Gastrocnemius medialis (tissue), 4 donors: ENCODE data around the gene QPRT. TPM values are rescaled to one million over a fixed set of nuclear protein-coding genes. Genes with fewer than 3 reads are reported as not detected.

Source experiments
- ATAC-seq, 2 donors: fragments of 150-250 bp; one replicate each; pipeline ENCODE4 v1.9.1; 2016
- DNase-seq, 2 donors: peaks; one replicate each; pipeline ENCODE4 v3.0.0-alpha.2; 2019
- H3K27ac ChIP-seq, 4 donors: fragments of 200-600 bp; sonication (generic); 1 replicate in 1 of 4; 2 replicates in 3 of 4; pipeline ENCODE4 v1.5.1; 2016 to 2018; ENCODE audit warnings: mild to moderate bottlenecking in 2 of 4, moderate library complexity in 1 of 4
- H3K27me3 ChIP-seq, 3 donors: fragments of 200-600 bp; sonication (generic) in 2 of 3; 1 replicate in 1 of 3; 2 replicates in 2 of 3; pipeline versions ENCODE4 v1.5.1 to v1.6.0; 2016 to 2019; ENCODE audit warnings: mild to moderate bottlenecking in 1 of 3, moderate library complexity in 1 of 3
- H3K36me3 ChIP-seq, 2 donors: fragments of 200-600 bp; sonication (generic) in 1 of 2; one replicate each; pipeline ENCODE4 v1.5.1; 2017 to 2018
- H3K4me1 ChIP-seq, 2 donors: fragments of 200-600 bp; sonication (generic) in 1 of 2; one replicate each; pipeline ENCODE4 v1.5.1; 2016 to 2017; ENCODE audit warnings: mild to moderate bottlenecking in 2 of 2
- H3K4me3 ChIP-seq, 4 donors: fragments of 200-600 bp; sonication (generic) in 3 of 4; 1 replicate in 1 of 4; 2 replicates in 3 of 4; pipeline ENCODE4 v1.5.1; 2016 to 2019; ENCODE audit warnings: mild to moderate bottlenecking in 2 of 4
- H3K9me3 ChIP-seq, 3 donors: fragments of 200-600 bp; sonication (generic) in 2 of 3; 1 replicate in 1 of 3; 2 replicates in 2 of 3; pipeline ENCODE4 v1.5.1; 2016 to 2019
- CTCF ChIP-seq, 5 experiments: fragments of 450-650 bp in 3 of 5; fragments of 200-600 bp in 2 of 5; sonication (generic) in 2 of 5; IDR thresholded peaks in 4 of 5; conservative IDR thresholded peaks in 1 of 5; 1 replicate in 4 of 5; 2 replicates in 1 of 5; pipeline ENCODE4 v1.5.1; 2016 to 2019; ENCODE audit warnings: antibody characterized with exemption in 5 of 5, mild to moderate bottlenecking in 3 of 5, moderate library complexity in 3 of 5
- POLR2A ChIP-seq, 2 donors: fragments of 450-650 bp; IDR thresholded peaks; one replicate each; pipeline ENCODE4 v1.6.1; 2017; ENCODE audit warnings: antibody characterized with exemption in 2 of 2, mild to moderate bottlenecking in 2 of 2, moderate library complexity in 2 of 2
- in situ Hi-C, 4 donors: fragments of 200-750 bp; cut with MboI; loops; one replicate each; pipeline versions ENCODE4 v1.15.0 to v1.8.0; 2017; ENCODE audit warnings: low sequenced_read_pairs in 4 of 4
- intact Hi-C: fragments of 100-400 bp; cut with DNase I; formaldehyde crosslinking; loops from one replicate; pipeline ENCODE4 v1.15.1; 2023; ENCODE audit warnings: low total_unique reads
- total RNA-seq, 4 donors: library from RNA; depleted of rRNA; stranded (reverse); fragments of >200 nt; gene quantifications; one replicate each; pipeline versions ENCODE4 v1.1.0 to v1.2.3, GENCODE V29; 2016

QPRT gene
- total RNA-seq, 4 donors from 2014 or later, result 0.78 to 2.5 (median 1.5) TPM

DNA sequence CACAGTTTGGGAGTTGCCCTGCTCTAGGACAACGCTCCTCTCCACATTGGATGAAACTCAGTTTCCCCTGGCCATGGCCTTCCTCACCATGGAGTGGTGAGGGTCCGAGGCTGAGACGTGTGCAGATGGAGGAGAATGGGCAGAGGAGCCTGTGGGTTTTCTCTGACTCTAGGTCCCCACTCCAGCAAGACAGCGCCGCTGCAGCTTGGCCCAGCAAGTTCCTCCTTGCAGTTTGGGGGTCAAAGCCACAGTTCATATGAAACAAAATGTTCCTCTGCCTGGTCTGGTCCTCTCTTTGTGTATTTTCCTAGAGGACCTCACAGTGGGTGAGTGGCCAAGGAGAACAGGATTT, 64.5 kb downstream of the QPRT start:
- in situ Hi-C loops (no loop called here), intact Hi-C loops (no loop called here)
- Histone ChIP-seq H3K27ac (no peak overlapping the region), H3K9me3 (no peaks in the 10 kb centered on the region), H3K4me3 (no peak overlapping the region), H3K36me3 (no peaks in the 10 kb centered on the region), H3K4me1 (no peaks in the 10 kb centered on the region), H3K27me3 (no peaks in the 10 kb centered on the region)
- no peak for TF ChIP-seq CTCF (IDR thresholded peaks at IDR 0.05 in 4 of 5, conservative IDR thresholded peaks at IDR 0.05 in 1 of 5)
- TF ChIP-seq POLR2A (IDR thresholded peaks at IDR 0.05), result no peak
- no peak for ATAC-seq
- DNase-seq, result no peak

DNA sequence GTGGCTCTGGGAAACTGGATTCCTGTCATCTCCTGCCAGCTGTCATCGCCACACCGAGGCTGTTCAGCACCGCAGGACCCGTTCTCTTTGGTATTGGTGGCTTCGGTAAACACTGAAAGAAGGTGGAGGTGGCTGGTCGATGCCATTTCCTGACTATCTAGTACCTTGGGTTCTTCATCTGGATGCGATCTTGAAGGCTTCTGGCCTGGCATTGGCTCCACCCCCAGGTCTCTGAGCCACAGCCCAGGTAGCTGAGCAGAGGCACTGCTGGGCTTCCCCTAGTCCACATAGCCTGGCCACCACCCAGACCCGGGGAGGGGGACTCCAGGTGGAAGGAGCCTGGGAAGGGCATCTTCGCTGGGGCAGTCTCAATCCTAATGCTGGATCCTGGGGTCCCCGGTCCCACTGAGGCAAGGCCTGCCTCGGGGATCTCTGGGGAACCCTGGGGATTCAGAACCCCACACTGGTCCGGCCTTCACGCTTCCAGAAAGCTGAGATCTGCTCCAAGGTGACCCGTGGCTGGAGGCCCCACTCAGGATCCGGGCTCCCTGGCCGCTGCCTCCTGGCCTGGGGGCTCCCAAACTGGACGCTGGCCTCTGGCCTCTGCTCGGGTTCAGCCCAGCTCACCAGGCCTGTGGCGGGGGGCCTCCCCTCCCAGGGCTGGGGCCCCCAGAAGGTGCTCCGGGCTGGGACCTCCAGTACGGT, 65.0 kb downstream of the QPRT start:
- H3K27ac ChIP-seq, result no peak overlapping the region
- intact Hi-C loops, result no loop called here
- ATAC-seq, result no peak

DNA sequence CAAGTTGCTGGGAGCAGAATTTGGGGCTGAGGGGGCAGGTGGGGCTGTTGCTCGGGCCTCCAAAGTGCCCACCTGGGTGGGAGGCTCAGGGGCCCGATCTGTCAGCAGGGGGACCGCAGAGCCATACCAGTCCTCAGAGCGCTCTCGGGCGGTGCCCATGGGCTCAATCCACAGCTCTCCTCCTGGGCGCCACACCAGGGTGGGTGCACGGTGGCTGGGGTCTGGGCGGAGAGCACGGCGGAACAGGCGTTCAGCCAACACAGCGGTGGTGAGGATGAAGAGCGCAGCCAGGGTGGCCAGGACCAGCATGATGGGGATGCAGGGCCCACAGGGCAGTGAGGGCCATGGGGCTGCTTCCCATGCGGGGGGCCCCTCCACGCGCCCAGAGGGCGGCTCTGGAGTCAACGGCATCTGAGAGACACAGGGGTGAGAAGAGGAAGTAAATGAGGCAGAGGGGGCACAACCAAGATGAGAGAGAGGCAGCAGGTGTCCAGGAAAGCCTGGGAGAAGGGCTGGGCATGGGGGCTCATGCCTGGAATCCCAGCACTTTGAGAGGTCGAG, 65.6 kb downstream of the QPRT start:
- no peak for TF ChIP-seq POLR2A (IDR thresholded peaks at IDR 0.05)
- TF ChIP-seq CTCF (IDR thresholded peaks at IDR 0.05 in 4 of 5, conservative IDR thresholded peaks at IDR 0.05 in 1 of 5), result no peak
- H3K4me1 ChIP-seq, result no peaks in the 10 kb centered on the region
- no peaks in the 10 kb centered on the region for H3K9me3 ChIP-seq
- DNase-seq (no peak), ATAC-seq (no peak)
- no peaks in the 10 kb centered on the region for H3K27me3 ChIP-seq
- no peaks in the 10 kb centered on the region for H3K36me3 ChIP-seq
- in situ Hi-C loops (no loop called here), intact Hi-C loops (no loop called here)
- H3K27ac ChIP-seq, result no peak overlapping the region
- H3K4me3 ChIP-seq, result peak overlapping the region in 1 of 4 donors; percentile 28

More for the DNA sequence above, 65.0 kb downstream of the QPRT start:
- no peaks in the 10 kb centered on the region for H3K27me3 ChIP-seq
- H3K4me1 ChIP-seq, result no peaks in the 10 kb centered on the region
- in situ Hi-C loops, result no loop called here
- no peaks in the 10 kb centered on the region for H3K9me3 ChIP-seq
- no peak for DNase-seq
- TF ChIP-seq CTCF (IDR thresholded peaks at IDR 0.05 in 4 of 5, conservative IDR thresholded peaks at IDR 0.05 in 1 of 5) (no peak), POLR2A (IDR thresholded peaks at IDR 0.05) (no peak)
- H3K36me3 ChIP-seq, result no peaks in the 10 kb centered on the region
- no peak overlapping the region for H3K4me3 ChIP-seq

DNA sequence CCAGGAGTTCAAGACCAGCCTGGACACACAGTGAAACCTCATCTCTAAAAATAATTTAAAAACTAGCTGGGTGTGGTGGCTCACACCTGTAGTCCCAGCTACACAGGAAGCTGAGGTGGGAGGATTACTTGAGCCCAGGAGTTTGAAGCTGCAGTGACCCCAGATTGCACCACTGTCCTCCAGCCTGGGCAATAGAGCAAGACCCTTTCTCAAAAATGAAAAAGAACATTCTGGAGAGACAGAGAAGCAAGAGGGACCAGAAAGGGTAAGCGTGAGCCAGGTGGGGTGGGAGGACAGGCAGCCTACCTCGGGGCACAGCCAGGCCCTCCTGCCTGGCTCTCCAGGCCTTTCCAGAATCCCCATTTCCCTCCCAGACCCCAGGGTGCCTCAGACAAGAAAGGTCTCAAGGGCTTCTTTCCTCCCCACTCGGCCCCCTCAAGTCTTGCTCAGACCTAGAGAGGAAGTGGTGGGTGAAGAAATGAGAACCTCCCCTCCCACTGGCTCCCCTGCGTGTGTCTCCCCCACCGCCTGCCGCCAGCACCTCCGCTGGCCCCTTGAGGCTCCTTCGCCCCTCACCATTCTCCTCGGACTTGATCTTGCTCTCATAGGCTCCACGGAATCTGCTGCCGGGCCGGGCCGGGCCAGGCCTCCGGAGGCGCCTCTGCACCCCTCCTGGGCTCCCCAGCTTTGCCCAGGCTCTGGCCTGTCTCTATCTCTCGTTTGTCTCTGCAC, 66.3 kb downstream of the QPRT start:
- Histone ChIP-seq H3K27me3 (no peaks in the 10 kb centered on the region), H3K9me3 (no peaks in the 10 kb centered on the region), H3K36me3 (no peaks in the 10 kb centered on the region), H3K4me3 (peak overlapping the region in 1 of 4 donors; percentile 28), H3K4me1 (no peaks in the 10 kb centered on the region), H3K27ac (no peak overlapping the region)
- in situ Hi-C loops (no loop called here), intact Hi-C loops (no loop called here)
- no peak for ATAC-seq
- TF ChIP-seq CTCF (IDR thresholded peaks at IDR 0.05 in 4 of 5, conservative IDR thresholded peaks at IDR 0.05 in 1 of 5) (no peak), POLR2A (IDR thresholded peaks at IDR 0.05) (no peak)
- DNase-seq, result no peak
